Measurements from ENCODE around the gene UST.

GRCh38 chr6:148985499-148985898, 238.7 kb downstream of the UST start:
- TF ChIP-seq ARNT (IDR thresholded peaks at IDR 0.05) (no peak), BHLHE40 (IDR thresholded peaks at IDR 0.05; ENCODE audit: borderline replicate concordance) (no peak), TARDBP (IDR thresholded peaks at IDR 0.05) (no peak), CTBP1 (IDR thresholded peaks at IDR 0.05; ENCODE audit: borderline replicate concordance) (no peak), SP1 (IDR thresholded peaks at IDR 0.05) (no peak), L3MBTL2 (conservative IDR thresholded peaks at IDR 0.05) (no peak), FOXM1 (IDR thresholded peaks at IDR 0.05; ENCODE audit: borderline replicate concordance) (no peak), SUZ12 (IDR thresholded peaks at IDR 0.05) (no peak)
